ENCODE data around the gene IMPDH1.
"Not testable (repeated sequence)": the region's sequence is repeated elsewhere in the genome, so short reads cannot be mapped to it uniquely, and the experiment has no call there.

IMPDH1 gene

DNA sequence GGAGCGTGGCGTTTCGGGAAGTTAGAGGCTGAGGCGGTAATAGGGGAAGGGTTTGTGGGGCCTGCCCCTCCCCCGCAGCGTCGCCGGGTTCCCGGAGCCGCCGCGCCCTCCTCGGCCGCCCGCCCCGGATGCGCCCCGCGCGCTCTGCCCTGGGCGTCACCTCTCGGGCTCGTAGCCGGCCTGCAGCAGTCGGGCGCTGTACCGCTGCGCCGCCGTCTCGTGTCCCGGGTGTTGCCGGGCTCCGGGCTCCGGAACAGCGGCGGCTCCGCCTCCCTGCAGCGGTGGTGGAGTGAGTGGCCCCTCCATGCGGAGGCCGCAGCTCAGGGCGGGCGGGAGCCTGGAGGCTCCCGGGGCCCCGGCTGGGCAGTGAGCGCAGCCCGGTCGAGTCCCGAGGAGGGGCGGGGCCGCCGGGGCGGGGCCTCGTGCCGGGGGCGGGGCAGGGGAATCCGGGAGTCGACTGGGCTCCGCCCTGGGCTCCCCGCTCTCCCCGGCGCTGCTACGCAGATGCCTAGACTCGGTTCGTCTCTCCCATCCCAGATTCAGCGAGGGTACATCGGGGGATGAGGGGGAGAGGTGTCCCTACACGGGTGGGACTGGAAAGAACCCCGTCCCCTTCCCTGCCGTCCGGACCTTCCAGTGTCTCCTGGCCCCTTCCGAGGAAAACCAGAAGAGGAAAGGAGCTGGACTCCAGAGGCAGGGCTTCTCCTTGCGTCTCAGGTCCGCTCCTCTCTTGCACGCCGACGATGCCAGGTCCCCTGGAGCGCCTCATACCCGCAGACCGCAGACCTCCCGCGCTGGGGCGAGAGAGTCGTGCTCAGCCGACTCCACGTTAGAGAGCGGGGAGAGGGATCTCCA lies at the start of gene IMPDH1:
Gene IMPDH1 (minus strand): TSS at position 387 of the 855 bp plus-strand sequence. CDS start 81 bp downstream, at position 306.
- peak within 1 kb of the TSS; percentile 89 for H3K27ac ChIP-seq
- TF ChIP-seq, protein P1, sequence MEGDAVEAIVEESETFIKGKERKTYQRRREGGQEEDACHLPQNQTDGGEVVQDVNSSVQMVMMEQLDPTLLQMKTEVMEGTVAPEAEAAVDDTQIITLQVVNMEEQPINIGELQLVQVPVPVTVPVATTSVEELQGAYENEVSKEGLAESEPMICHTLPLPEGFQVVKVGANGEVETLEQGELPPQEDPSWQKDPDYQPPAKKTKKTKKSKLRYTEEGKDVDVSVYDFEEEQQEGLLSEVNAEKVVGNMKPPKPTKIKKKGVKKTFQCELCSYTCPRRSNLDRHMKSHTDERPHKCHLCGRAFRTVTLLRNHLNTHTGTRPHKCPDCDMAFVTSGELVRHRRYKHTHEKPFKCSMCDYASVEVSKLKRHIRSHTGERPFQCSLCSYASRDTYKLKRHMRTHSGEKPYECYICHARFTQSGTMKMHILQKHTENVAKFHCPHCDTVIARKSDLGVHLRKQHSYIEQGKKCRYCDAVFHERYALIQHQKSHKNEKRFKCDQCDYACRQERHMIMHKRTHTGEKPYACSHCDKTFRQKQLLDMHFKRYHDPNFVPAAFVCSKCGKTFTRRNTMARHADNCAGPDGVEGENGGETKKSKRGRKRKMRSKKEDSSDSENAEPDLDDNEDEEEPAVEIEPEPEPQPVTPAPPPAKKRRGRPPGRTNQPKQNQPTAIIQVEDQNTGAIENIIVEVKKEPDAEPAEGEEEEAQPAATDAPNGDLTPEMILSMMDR (conservative IDR thresholded peaks at IDR 0.05; ENCODE audit: low read depth) = no peak
- ChIA-PET CTCF (interaction anchor here (0.6 to 1.0 kb wide), 2 partner anchors 15 to 821 kb away, joined by 5 to 6 read pairs; no protein-coding TSS in a partner anchor), POLR2A (ENCODE audit: low non-redundant PET) (interaction anchor here (0.6 kb wide), 1 partner anchor 61 kb away, joined by 3 read pairs; no protein-coding TSS in a partner anchor)
- peak; percentile 90 for DNase-seq (ENCODE audit: low spot score)

DNA sequence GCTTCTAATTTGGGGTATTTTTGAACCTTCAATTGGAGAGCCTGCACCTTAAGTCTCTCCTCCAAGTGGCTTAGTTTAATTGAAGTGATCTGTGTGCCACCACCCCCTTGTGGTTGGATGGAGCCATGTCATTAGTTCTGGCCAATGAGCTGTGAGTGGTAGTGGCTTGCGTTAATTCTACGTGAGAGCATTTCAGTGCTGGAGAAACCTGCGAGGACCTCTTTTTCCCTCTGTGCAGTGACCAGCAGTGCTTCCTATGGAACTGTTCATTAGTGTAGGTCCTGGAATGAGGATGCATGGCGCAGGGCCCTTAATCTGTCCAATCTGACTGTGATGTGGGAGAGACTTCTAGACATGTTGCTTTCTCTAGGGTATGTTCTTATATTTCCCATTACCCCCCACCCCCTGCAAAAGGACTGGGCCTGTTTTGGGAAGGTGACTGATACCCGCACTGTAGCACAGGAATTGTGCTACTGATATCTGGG lies 49.7 kb upstream of the IMPDH1 start:
- peak; percentile 34 for DNase-seq (ENCODE audit: low spot score)
- CTCF ChIA-PET = interaction anchor here (1.4 to 1.9 kb wide), 2 partner anchors 32 to 112 kb away, joined by 5 to 6 read pairs; no protein-coding TSS in a partner anchor
- POLR2A ChIA-PET (ENCODE audit: low non-redundant PET) = no interaction called here
- no peak overlapping the region for H3K27ac ChIP-seq
- TF ChIP-seq, protein P1 (conservative IDR thresholded peaks at IDR 0.05; ENCODE audit: low read depth) = peak; percentile 61

DNA sequence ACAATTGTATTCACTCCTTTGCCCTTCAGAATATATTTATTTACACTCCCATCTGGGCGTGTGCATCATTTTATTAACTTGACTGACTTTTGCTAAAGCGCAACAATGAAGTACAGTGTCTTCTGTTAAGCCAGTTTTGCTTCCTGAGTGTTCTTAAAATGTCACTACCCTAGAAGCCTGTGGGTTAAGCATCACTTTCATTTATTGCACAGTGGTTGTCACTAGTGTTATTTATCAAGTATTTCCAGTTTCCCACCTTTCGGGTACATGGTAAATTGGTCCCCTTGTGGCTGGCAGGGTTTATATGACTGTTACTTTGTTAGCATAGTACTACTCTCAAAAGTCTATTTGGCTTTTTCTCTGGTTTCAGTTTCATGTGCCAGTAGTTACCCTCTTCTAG lies 49.2 kb upstream of the IMPDH1 start:
- TF ChIP-seq, protein P1 (conservative IDR thresholded peaks at IDR 0.05; ENCODE audit: low read depth) = no peak
- POLR2A ChIA-PET (ENCODE audit: low non-redundant PET) = no interaction called here
- DNase-seq (ENCODE audit: low spot score) = no peak
- no peak overlapping the region for H3K27ac ChIP-seq
- CTCF ChIA-PET = interaction anchor here (1.4 kb wide), 1 partner anchor 32 kb away, joined by 6 read pairs; no protein-coding TSS in a partner anchor

DNA sequence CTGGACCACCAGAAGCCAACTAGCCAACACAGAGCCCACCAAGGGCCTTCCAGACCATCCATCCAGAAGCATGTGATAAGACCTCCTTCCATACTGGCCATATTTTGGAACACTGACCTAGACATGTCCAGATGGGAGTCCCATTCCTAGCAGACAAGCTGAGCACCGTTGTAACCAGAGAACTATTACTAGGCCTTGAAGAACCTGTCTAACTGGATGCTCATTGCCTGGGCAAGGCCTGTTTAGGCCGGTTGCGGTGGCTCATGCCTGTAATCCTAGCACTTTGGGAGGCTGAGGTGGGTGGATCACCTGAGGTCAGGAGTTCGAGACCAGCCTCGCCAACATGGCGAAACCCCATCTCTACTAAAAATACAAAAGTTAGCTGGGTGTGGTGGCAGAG lies 47.6 kb upstream of the IMPDH1 start:
- DNase-seq (ENCODE audit: low spot score); H3K27ac ChIP-seq; POLR2A ChIA-PET (ENCODE audit: low non-redundant PET): not testable (repeated sequence)
- CTCF ChIA-PET = interaction anchor here (0.6 kb wide), 1 partner anchor 59 kb away, joined by 3 read pairs; no protein-coding TSS in a partner anchor

DNA sequence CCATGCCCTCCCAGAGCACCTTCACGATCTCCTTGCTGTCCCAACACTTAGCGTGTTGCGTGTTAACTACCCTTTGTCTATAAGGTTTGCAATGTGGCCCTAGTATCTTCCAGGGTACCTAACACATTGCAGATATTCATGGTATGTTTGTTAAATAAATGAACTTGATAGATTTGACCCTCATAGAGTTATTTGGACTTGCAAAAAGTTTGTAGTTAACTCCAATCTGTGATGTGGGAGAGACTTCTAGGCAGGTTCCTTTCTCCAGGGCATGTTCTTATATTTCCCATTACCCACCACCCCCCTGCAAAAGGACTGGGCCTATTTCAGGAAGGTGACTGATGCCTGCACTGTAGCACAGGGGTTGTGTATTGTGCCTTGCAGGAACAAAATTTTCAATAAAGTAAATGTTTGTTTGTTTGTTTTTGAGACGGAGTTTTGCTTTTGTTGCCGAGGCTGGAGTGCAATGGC lies 46.5 kb upstream of the IMPDH1 start:
- peak; percentile 11 for DNase-seq (ENCODE audit: low spot score)
- CTCF ChIA-PET = no interaction called here
- H3K27ac ChIP-seq = peak overlapping the region; percentile 77
- POLR2A ChIA-PET (ENCODE audit: low non-redundant PET) = no interaction called here
- TF ChIP-seq, protein P1 (conservative IDR thresholded peaks at IDR 0.05; ENCODE audit: low read depth) = no peak

DNA sequence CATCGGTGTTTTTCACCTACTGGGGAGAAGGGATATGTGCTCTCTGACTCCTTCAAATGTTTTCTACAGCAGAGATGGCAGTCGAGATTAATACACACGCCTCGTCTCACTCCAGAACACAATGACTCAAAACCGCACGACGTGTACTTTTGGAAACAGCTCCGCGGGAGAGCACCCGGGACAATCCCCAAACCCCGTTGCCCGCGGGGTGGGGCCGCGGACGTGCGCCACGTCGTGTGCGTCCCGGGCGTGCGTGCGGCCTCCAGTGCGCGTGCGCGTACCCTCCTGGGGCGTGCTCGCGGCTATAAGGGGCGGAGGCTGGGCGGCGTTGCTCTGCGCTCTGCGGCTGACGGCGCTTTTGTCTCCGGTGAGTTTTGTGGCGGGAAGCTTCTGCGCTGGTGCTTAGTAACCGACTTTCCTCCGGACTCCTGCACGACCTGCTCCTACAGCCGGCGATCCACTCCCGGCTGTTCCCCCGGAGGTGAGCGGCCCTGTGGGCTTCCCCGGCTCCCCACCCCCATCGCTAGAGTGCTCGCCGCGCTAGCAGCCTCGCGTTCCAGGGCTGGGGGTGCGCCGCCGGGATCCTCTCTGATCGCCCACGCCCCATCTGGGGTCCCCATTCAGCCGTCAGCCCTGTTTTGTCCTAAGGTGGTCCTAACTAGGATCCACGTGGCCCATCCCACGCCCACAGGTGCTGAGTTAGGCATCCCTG lies 45.9 kb upstream of the IMPDH1 start, which contains the start of gene HILPDA:
Gene HILPDA (plus strand): TSS at position 336 of the 712 bp plus-strand sequence. CDS start 1,391 bp downstream, outside the sequence.
- TF ChIP-seq, protein P1 (conservative IDR thresholded peaks at IDR 0.05; ENCODE audit: low read depth) = no peak
- ChIA-PET POLR2A (ENCODE audit: low non-redundant PET) (no interaction called here), CTCF (interaction anchor here (0.6 to 1.3 kb wide), 4 partner anchors 36 to 111 kb away, joined by 3 to 4 read pairs (median 4); no protein-coding TSS in a partner anchor)
- H3K27ac ChIP-seq = peak within 1 kb of the TSS; percentile 77
- DNase-seq (ENCODE audit: low spot score) = peak; percentile 92
